GM12865 (cell line): ENCODE results near the gene TICAM1.
"Not testable (repeated sequence)": the region's sequence is repeated elsewhere in the genome, so short reads cannot be mapped to it uniquely, and the experiment has no call there.

Source experiments
- DNase-seq: peaks from one replicate; pipeline ENCODE4 v3.0.0; 2010; ENCODE audit warnings: low read depth
- H3K4me3 ChIP-seq: 2 replicates; pipeline ENCODE4 v1.5.1; 2011; ENCODE audit warnings: mild to moderate bottlenecking, low read depth, low read length, control low read depth
- TF ChIP-seq, protein P1 (sequence below): IDR thresholded peaks from 2 replicates; pipeline ENCODE4 v1.5.1; 2011; ENCODE audit warnings: low read length, control low read depth, low read depth, inconsistent platforms; ENCODE audit not compliant: insufficient read depth; ENCODE audit errors: missing control alignments

The TICAM1 gene

DNA sequence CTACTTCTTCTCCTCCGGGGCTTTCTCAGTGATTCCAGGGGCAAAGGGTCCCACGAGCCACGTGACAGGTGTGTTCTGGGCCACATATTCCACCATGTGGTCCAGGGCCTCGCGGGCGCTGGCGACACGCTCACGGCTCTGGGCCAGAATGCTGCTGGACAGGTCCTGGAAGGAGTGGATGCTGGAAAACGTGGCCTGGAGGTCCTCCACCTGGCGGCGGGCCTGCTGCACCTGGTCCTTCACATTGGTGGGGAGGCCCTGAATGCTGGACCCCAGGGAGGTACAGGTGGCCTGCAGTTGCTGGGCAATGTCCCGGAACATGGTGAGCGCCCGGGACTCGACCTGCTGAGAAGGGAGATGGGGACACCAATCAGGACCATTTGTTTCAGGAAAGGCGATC is 7.7 kb upstream of the TICAM1 start:
- no peak overlapping the region for H3K4me3 ChIP-seq
- TF ChIP-seq, protein P1, sequence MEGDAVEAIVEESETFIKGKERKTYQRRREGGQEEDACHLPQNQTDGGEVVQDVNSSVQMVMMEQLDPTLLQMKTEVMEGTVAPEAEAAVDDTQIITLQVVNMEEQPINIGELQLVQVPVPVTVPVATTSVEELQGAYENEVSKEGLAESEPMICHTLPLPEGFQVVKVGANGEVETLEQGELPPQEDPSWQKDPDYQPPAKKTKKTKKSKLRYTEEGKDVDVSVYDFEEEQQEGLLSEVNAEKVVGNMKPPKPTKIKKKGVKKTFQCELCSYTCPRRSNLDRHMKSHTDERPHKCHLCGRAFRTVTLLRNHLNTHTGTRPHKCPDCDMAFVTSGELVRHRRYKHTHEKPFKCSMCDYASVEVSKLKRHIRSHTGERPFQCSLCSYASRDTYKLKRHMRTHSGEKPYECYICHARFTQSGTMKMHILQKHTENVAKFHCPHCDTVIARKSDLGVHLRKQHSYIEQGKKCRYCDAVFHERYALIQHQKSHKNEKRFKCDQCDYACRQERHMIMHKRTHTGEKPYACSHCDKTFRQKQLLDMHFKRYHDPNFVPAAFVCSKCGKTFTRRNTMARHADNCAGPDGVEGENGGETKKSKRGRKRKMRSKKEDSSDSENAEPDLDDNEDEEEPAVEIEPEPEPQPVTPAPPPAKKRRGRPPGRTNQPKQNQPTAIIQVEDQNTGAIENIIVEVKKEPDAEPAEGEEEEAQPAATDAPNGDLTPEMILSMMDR = no peak
- DNase-seq = no peak

DNA sequence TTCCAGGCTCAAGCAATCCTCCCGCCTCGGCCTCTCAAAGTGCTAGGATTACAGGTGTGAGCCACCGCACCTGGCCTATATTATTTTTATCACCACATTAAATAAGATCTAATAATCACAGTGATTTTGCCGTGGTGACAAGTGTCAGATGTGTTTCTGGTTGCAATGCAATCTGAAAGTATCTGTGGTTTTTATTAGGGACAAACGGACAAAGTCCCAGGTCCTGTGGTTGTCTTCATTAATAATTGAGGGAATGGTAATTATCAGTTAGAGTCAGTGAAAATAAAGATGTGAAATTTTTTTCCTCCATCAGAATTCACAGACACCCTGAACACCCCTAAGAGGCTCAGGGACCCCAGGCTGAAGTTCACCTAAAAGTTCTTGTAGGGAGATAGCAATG is 1.3 kb upstream of the TICAM1 start:
- H3K4me3 ChIP-seq = no peak overlapping the region
- TF ChIP-seq, protein P1 = no peak
- DNase-seq = no peak

DNA sequence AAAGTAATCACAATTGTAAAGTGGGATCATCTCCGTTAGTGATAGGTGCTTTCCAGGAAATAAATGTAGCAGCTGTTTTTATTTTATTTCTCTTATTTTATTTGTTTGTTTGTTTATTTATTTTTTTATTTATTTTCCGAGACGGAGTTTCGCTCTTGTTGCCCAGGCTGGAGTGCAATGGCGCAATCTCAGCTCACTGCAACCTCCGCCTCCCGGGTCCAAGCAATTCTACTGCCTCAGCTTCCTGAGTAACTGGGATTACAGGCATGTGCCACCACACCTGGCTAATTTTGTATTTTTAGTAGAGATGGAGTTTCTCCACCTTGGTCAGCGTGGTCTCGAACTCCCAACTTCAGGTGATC is 448 bp upstream of the TICAM1 start:
- H3K4me3 ChIP-seq = peak overlapping the region; percentile 99
- DNase-seq = not testable (repeated sequence)

DNA sequence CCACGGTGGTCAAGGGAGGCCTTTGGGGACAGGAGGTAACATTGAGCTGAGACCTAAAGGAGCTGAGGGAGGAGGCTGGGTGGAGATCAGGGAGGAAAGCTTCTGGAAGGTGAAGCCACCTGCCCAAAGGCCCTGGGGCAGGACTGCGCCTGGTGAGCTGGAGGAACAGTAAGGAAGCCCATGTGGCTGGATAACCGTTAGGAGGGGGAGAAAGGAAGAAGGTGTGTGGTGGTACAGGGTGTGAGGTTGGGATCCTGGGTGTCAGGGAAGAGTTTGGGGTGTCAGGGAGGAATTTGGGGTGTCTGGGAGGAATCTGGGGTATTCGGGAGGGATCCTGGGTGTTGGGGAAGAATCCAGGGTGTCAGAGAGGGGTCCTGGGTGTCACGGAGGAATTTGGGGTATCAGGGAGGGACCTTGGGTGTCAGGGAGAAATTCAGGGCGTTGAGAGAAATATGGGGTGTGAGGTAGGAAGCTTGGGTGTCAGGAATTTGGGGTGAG is 695 bp downstream of the TICAM1 start:
- DNase-seq = no peak
- TF ChIP-seq, protein P1 = no peak
- peak overlapping the region; percentile 99 for H3K4me3 ChIP-seq

DNA sequence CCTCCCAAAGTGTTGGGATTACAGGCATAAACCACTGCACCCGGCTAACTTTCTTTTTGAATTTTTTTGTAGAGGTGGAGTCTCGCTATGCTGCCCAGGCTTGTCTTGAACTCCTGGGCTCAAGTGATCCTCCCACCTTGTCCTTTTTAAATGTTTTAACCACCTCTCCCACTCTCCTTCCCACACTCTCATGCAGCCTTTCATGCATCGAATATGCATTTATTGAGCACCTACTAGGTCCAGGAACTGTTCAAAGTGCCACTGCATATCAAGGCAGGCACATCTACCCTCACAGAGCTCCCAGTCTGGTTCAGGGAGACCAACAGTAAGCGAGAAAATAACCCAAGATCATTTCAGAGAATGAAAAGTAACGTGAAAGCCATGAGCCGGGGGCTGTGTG is 1.2 kb downstream of the TICAM1 start:
- DNase-seq = no peak
- peak overlapping the region; percentile 99 for H3K4me3 ChIP-seq
- TF ChIP-seq, protein P1 = no peak

DNA sequence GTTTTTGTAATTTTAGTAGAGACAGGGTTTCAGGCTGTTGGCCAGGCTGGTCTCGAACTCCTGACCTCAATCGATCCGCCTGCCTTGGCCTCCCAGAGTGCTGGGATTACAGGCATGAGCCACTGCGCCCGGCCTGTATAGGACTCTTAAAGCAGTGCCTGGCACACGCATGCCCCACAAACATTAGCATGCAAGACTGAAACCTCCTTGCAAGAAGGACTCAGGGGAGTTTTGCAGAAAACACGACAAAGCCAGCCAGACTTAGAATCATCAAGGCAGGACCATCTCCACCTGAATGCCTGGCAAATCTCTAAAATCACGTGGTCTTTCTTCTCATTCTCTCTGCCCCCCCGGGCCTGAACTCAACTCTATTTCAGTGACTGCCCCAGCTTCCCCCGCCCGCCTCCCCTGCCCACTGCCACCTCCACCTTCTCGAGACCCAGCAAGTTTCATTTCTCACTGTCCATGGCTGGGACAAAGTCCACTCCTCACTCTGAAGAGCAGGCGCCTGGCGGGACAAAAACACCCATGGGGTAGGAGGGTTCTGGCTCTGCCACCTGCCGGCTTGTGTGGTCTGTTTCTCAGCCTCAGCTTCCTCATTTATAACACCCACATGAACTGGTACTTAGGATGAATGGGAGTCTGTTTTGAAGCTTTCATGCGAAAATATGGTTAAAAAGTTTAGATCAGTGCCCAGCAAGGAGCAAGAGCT is 2.4 kb downstream of the TICAM1 start:
- H3K4me3 ChIP-seq = peak overlapping the region; percentile 99
- TF ChIP-seq, protein P1 = peak; percentile 8
- DNase-seq = peak; percentile 59

DNA sequence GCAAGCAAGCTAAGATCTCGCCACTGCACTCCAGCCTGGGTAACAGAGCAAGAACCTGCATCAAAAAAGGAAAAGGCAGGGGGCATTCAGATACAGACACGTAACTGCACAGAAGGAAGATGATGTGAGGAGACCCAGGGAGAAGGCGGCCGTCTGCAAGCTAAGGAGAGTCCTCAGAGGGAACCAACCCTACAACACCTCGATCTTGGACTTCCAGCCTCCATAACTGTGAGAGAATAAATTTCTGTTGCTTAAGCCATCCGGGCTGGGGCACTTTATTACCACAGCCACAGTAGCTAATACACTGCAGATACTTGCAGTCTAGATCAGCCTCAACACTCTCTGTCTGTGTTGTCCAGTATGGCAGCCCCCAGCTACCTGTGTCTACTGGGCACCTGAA is 7.9 kb downstream of the TICAM1 start:
- no peak overlapping the region for H3K4me3 ChIP-seq
- TF ChIP-seq, protein P1 = no peak
- no peak for DNase-seq

DNA sequence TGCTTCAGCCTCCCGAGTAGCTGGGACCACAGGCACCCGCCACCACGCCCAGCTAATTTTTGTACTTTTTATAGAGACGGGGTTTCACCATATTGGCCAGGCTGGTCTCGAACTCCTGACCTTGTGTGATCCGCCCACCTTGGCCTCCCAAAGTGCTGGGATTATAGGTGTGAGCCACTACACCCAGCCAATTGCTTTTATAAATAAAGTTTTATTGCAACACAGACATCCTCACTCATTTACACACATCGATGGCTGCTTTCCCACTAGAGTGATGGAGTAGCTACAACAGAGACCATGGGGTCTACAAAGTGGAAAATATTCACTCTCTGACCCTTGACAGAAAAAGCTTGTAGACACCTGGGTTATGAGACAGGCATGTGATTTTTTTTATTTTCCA is 9.2 kb downstream of the TICAM1 start:
- H3K4me3 ChIP-seq, DNase-seq: not testable (repeated sequence)
